Measurements from ENCODE around the gene ALG8. TPM values are rescaled to one million over a fixed set of nuclear protein-coding genes. Genes with fewer than 3 reads are reported as not detected.
"Not testable (repeated sequence)": the region's sequence is repeated elsewhere in the genome, so short reads cannot be mapped to it uniquely, and the experiment has no call there.

ALG8 gene
- total RNA-seq, 1 experiment from 2014 or later = 188 TPM

GRCh38 chr11:78079232-78080083 lies 60.0 kb downstream of the ALG8 start, which contains the start of gene NDUFC2:
Gene NDUFC2 (minus strand): TSS chr11:78079862. CDS start chr11:78079744, 118 bp downstream.
- CTCF ChIA-PET = interaction anchor here (0.6 to 3.0 kb wide), 9 partner anchors 9 to 85 kb away, joined by 3 to 26 read pairs (median 4); partner anchors contain the start of genes ALG8 and INTS4
- BruUV-seq (replicated peaks) = TSS peak; percentile 69
- Mint-ChIP-seq H3K36me3 (ENCODE audit: insufficient read depth, unreplicated experiment) (peaks cover 25% of the 10 kb centered on the region), H3K27me3 (ENCODE audit: insufficient read depth, unreplicated experiment) (no peaks in the 10 kb centered on the region), H3K9me3 (ENCODE audit: unreplicated experiment) (peaks cover 13% of the 10 kb centered on the region), H3K27ac (ENCODE audit: unreplicated experiment) (peak within 1 kb of the TSS; percentile 52), H3K4me3 (ENCODE audit: unreplicated experiment) (peak within 1 kb of the TSS; percentile 76), H3K4me1 (ENCODE audit: low read depth, unreplicated experiment) (peaks cover 37% of the 10 kb centered on the region)
- peak; percentile 87 for DNase-seq
- Histone ChIP-seq H3K36me3 (ENCODE audit: control insufficient read depth, insufficient read depth, low read length) (peaks cover 4% of the 10 kb centered on the region; the same call in 1 of the 2 replicates), H3K4me3 (ENCODE audit: low read depth, low read length) (peak within 1 kb of the TSS; percentile 73), H3K4me1 (peaks cover 49% of the 10 kb centered on the region), H3K27me3 (replicated peaks; ENCODE audit: control insufficient read depth, insufficient read depth, low read length) (no peaks in the 10 kb centered on the region), H3K9me3 (no peaks in the 10 kb centered on the region)
- TF ChIP-seq CTCF (IDR thresholded peaks at IDR 0.05; ENCODE audit: insufficient read depth in 1 of 2, low read depth in 1 of 2, low read length in 1 of 2, severe bottlenecking in 1 of 2, unreplicated experiment in 1 of 2) = no peak
- POLR2A ChIA-PET = interaction anchor here (0.5 to 1.9 kb wide), 5 partner anchors 11 to 413 kb away, joined by 3 to 12 read pairs (median 3); partner anchors contain the start of genes ALG8 and INTS4
- intact Hi-C loops (cut with micrococcal nuclease; ENCODE audit: unreplicated experiment) = loop anchor here (1.0 to 5.0 kb wide), 5 partner anchors 11 to 108 kb away; partner anchors contain the start of genes ALG8, KCTD21, THRSP and USP35

GRCh38 chr11:78078218-78079167 lies 60.9 kb downstream of the ALG8 start:
- DNase-seq = no peak
- H3K4me1 ChIP-seq = peaks cover 49% of the 10 kb centered on the region
- H3K9me3 Mint-ChIP-seq (ENCODE audit: unreplicated experiment) = peaks cover 13% of the 10 kb centered on the region
- peaks cover 34% of the 10 kb centered on the region for H3K36me3 Mint-ChIP-seq (ENCODE audit: insufficient read depth, unreplicated experiment)
- ChIA-PET POLR2A (interaction anchor here (0.5 to 1.9 kb wide), 5 partner anchors 12 to 414 kb away, joined by 3 to 12 read pairs (median 3); partner anchors contain the start of genes ALG8 and INTS4), CTCF (interaction anchor here (0.6 to 3.0 kb wide), 9 partner anchors 8 to 61 kb away, joined by 3 to 26 read pairs (median 4); partner anchors contain the start of gene ALG8)
- peaks cover 38% of the 10 kb centered on the region for H3K4me1 Mint-ChIP-seq (ENCODE audit: low read depth, unreplicated experiment)
- peak overlapping the region; percentile 76 for H3K4me3 Mint-ChIP-seq (ENCODE audit: unreplicated experiment)
- no peak for TF ChIP-seq CTCF (IDR thresholded peaks at IDR 0.05; ENCODE audit: insufficient read depth in 1 of 2, low read depth in 1 of 2, low read length in 1 of 2, severe bottlenecking in 1 of 2, unreplicated experiment in 1 of 2)
- intact Hi-C loops (cut with micrococcal nuclease; ENCODE audit: unreplicated experiment) = loop anchor here (1.0 to 5.0 kb wide), 5 partner anchors 12 to 109 kb away; partner anchors contain the start of genes ALG8, KCTD21, THRSP and USP35
- peak overlapping the region; percentile 52 for H3K27ac Mint-ChIP-seq (ENCODE audit: unreplicated experiment)
- H3K4me3 ChIP-seq (ENCODE audit: low read depth, low read length) = peak overlapping the region; percentile 73
- H3K27me3 ChIP-seq (replicated peaks; ENCODE audit: control insufficient read depth, insufficient read depth, low read length) = no peaks in the 10 kb centered on the region
- BruUV-seq (replicated peaks) = no TSS peak
- H3K9me3 ChIP-seq = no peaks in the 10 kb centered on the region
- peaks cover 4% of the 10 kb centered on the region; the same call in 1 of the 2 replicates for H3K36me3 ChIP-seq (ENCODE audit: control insufficient read depth, insufficient read depth, low read length)
- H3K27me3 Mint-ChIP-seq (ENCODE audit: insufficient read depth, unreplicated experiment) = no peaks in the 10 kb centered on the region

- not testable (repeated sequence) for H3K27me3 ChIP-seq (replicated peaks; ENCODE audit: control insufficient read depth, insufficient read depth, low read length); DNase-seq; BruUV-seq (replicated peaks); H3K9me3 ChIP-seq; H3K36me3 ChIP-seq (ENCODE audit: control insufficient read depth, insufficient read depth, low read length); H3K27me3 Mint-ChIP-seq (ENCODE audit: insufficient read depth, unreplicated experiment)
- H3K4me1 ChIP-seq = peaks cover 56% of the 10 kb centered on the region
- Mint-ChIP-seq H3K36me3 (ENCODE audit: insufficient read depth, unreplicated experiment) (peaks cover 41% of the 10 kb centered on the region), H3K27ac (ENCODE audit: unreplicated experiment) (peak overlapping the region; percentile 52), H3K4me1 (ENCODE audit: low read depth, unreplicated experiment) (peaks cover 42% of the 10 kb centered on the region), H3K4me3 (ENCODE audit: unreplicated experiment) (peak overlapping the region; percentile 76), H3K9me3 (ENCODE audit: unreplicated experiment) (peaks cover 13% of the 10 kb centered on the region)
- H3K4me3 ChIP-seq (ENCODE audit: low read depth, low read length) = peak overlapping the region; percentile 73; the same call in 1 of the 2 replicates
- intact Hi-C loops (cut with micrococcal nuclease; ENCODE audit: unreplicated experiment) = loop anchor here (5.0 kb wide), 1 partner anchor 110 kb away; the partner anchor contains the start of genes KCTD21 and USP35
- POLR2A ChIA-PET = interaction anchor here (0.6 to 0.9 kb wide), 2 partner anchors 15 to 378 kb away, joined by 3 read pairs; no protein-coding TSS in a partner anchor
- CTCF ChIA-PET = interaction anchor here (0.6 to 3.0 kb wide), 4 partner anchors 14 to 31 kb away, joined by 3 to 26 read pairs (median 8); no protein-coding TSS in a partner anchor
These were observed 61.8 kb downstream of the ALG8 start for GRCh38 chr11:78077592-78077991.
